ENCODE data around the gene JMJD8.

JMJD8 gene

DNA sequence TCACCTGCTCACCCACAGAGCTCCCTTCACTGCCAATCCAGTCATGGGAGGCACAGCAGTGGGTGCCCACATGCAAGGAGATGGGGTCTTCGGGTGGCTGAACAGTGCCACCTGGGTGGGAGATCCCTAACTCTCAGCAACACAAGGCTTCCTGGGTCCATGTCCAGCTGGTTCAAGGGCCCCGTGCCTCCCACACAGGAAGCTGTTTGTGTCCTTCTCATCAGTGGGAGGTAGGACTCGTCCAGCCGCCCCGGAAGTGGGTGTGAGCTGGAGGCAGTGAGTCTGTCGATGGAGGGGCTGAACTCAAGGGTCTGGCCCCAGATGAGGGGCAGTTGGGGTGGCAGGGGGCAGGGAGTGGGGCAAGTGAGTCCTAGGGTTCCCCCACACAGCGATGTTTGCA is 19.9 kb upstream of the JMJD8 start:
- no peaks in the 10 kb centered on the region for H3K9me3 ChIP-seq (ENCODE audit: control insufficient read depth, low read length)
- no peak overlapping the region for H3K9ac ChIP-seq (ENCODE audit: low read length)
- no peaks in the 10 kb centered on the region for H3K36me3 ChIP-seq (ENCODE audit: control insufficient read depth, insufficient read depth, low read length)
- no peak overlapping the region for H3K4me3 ChIP-seq (ENCODE audit: low read length)
- H3K27me3 ChIP-seq (ENCODE audit: control insufficient read depth, insufficient read depth, low read length) = peaks cover 89% of the 10 kb centered on the region
- H3K4me1 ChIP-seq (ENCODE audit: control insufficient read depth, insufficient read depth, low read length) = peaks cover 4% of the 10 kb centered on the region

- peaks cover 4% of the 10 kb centered on the region for H3K4me1 ChIP-seq (ENCODE audit: control insufficient read depth, insufficient read depth, low read length)
- no peak overlapping the region for H3K9ac ChIP-seq (ENCODE audit: low read length)
- no peak overlapping the region for H3K4me3 ChIP-seq (ENCODE audit: low read length)
- no peaks in the 10 kb centered on the region for H3K9me3 ChIP-seq (ENCODE audit: control insufficient read depth, low read length)
- H3K27me3 ChIP-seq (ENCODE audit: control insufficient read depth, insufficient read depth, low read length) = peaks cover 84% of the 10 kb centered on the region
- H3K36me3 ChIP-seq (ENCODE audit: control insufficient read depth, insufficient read depth, low read length) = no peaks in the 10 kb centered on the region
These were observed 19.3 kb upstream of the JMJD8 start for GRCh38 chr16:703406-703805.

- Histone ChIP-seq H3K4me3 (ENCODE audit: low read length) (no peak overlapping the region), H3K4me1 (ENCODE audit: control insufficient read depth, insufficient read depth, low read length) (peaks cover 4% of the 10 kb centered on the region), H3K36me3 (ENCODE audit: control insufficient read depth, insufficient read depth, low read length) (no peaks in the 10 kb centered on the region), H3K27me3 (ENCODE audit: control insufficient read depth, insufficient read depth, low read length) (peaks cover 75% of the 10 kb centered on the region), H3K9ac (ENCODE audit: low read length) (no peak overlapping the region), H3K9me3 (ENCODE audit: control insufficient read depth, low read length) (no peaks in the 10 kb centered on the region)
These were observed 18.2 kb upstream of the JMJD8 start for GRCh38 chr16:702341-702740.

GRCh38 chr16:700684-701584 is 16.8 kb upstream of the JMJD8 start:
- Histone ChIP-seq H3K9me3 (ENCODE audit: control insufficient read depth, low read length) (no peaks in the 10 kb centered on the region), H3K4me1 (ENCODE audit: control insufficient read depth, insufficient read depth, low read length) (peaks cover 4% of the 10 kb centered on the region), H3K27me3 (ENCODE audit: control insufficient read depth, insufficient read depth, low read length) (peaks cover 65% of the 10 kb centered on the region), H3K4me3 (ENCODE audit: low read length) (no peak overlapping the region), H3K36me3 (ENCODE audit: control insufficient read depth, insufficient read depth, low read length) (no peaks in the 10 kb centered on the region), H3K9ac (ENCODE audit: low read length) (no peak overlapping the region)

DNA sequence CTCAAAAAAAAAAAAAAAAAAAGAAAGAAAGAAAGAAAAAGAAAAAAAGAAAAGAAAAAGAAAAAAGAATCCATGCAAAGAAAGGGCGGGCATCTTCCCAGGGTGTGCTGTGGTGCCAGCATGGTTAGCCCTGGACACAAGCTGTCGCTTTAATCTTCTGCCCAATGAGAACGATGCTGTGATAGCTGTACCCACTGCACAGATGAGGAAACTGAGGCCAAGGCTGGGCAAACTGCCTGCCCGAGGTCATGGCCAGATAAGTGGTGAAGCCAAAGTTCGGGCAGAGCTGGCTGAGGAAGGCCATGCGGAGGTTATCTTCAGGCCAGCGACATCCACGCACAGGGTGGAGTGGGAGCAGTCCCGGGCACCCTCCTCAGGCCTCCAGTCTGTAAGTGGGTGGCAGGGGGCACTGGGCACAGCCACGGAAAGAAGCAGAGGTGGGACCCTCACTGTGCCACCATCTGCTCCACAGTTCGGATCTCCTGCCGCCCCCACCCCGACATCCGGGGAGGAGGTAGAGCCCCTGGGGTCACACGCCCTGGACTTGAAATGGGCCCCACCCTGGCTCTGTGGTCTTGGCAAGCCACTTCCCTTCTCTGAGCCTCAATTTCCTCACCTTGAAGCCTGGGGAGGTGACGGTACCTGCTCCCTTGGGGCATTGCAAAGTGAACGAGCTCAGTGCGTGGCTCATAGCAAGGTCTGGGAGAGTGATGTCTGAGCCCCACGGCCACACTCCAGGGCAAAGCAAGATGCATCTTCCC is 15.0 kb upstream of the JMJD8 start:
- H3K4me3 ChIP-seq (ENCODE audit: low read length) = no peak overlapping the region

GRCh38 chr16:695355-696089 is 11.4 kb upstream of the JMJD8 start:
- Histone ChIP-seq H3K9me3 (ENCODE audit: control insufficient read depth, low read length) (no peaks in the 10 kb centered on the region), H3K4me3 (ENCODE audit: low read length) (no peak overlapping the region), H3K27me3 (ENCODE audit: control insufficient read depth, insufficient read depth, low read length) (peaks cover 59% of the 10 kb centered on the region), H3K36me3 (ENCODE audit: control insufficient read depth, insufficient read depth, low read length) (no peaks in the 10 kb centered on the region), H3K4me1 (ENCODE audit: control insufficient read depth, insufficient read depth, low read length) (peaks cover 19% of the 10 kb centered on the region), H3K9ac (ENCODE audit: low read length) (no peak overlapping the region)

More for the DNA sequence above, 15.0 kb upstream of the JMJD8 start:
- Histone ChIP-seq H3K36me3 (ENCODE audit: control insufficient read depth, insufficient read depth, low read length) (no peaks in the 10 kb centered on the region), H3K27me3 (ENCODE audit: control insufficient read depth, insufficient read depth, low read length) (peaks cover 71% of the 10 kb centered on the region), H3K9me3 (ENCODE audit: control insufficient read depth, low read length) (no peaks in the 10 kb centered on the region), H3K4me1 (ENCODE audit: control insufficient read depth, insufficient read depth, low read length) (peaks cover 16% of the 10 kb centered on the region), H3K9ac (ENCODE audit: low read length) (no peak overlapping the region)

- peaks cover 53% of the 10 kb centered on the region for H3K27me3 ChIP-seq (ENCODE audit: control insufficient read depth, insufficient read depth, low read length)
- H3K4me1 ChIP-seq (ENCODE audit: control insufficient read depth, insufficient read depth, low read length) = peaks cover 22% of the 10 kb centered on the region
- H3K36me3 ChIP-seq (ENCODE audit: control insufficient read depth, insufficient read depth, low read length) = no peaks in the 10 kb centered on the region
- H3K4me3 ChIP-seq (ENCODE audit: low read length) = no peak overlapping the region
- H3K9ac ChIP-seq (ENCODE audit: low read length) = no peak overlapping the region
- no peaks in the 10 kb centered on the region for H3K9me3 ChIP-seq (ENCODE audit: control insufficient read depth, low read length)
These were observed 10.8 kb upstream of the JMJD8 start for GRCh38 chr16:694863-695354.

DNA sequence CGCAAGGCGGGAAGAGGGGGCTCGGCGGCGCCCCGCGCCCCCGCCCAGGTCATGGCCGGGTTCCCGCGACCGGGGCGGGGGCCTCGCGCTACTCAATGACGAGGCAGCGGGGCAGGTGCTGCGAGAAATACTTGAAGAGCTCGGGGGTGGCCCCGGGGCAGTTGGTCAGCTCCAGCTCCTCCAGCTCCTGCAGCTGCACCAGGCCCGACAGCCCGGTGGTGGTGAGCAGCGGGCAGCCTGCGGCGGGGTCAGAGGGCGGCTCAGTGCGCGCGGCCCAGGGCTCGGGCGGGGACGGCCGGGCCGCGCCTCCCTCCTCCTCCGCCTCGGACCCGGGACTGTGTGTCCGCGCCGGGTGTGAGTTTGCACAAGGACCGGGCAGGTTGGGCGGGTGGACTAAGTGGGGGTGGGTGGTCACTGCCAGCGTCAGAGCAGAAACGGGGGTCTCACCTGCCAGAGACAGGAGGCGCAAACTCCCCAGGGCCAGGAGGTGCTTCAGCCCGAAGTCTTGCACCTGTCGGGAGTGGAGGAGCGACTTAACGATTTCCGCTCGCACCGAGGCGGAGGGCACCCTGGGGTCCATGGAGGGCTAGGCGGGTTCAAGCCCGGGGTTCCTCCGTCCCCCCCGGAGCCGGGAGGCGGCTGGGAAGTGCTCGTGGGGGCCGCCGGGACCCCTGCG is 10.2 kb upstream of the JMJD8 start:
- H3K9me3 ChIP-seq (ENCODE audit: control insufficient read depth, low read length) = no peaks in the 10 kb centered on the region
- H3K27me3 ChIP-seq (ENCODE audit: control insufficient read depth, insufficient read depth, low read length) = peaks cover 47% of the 10 kb centered on the region
- H3K4me1 ChIP-seq (ENCODE audit: control insufficient read depth, insufficient read depth, low read length) = peaks cover 28% of the 10 kb centered on the region
- H3K4me3 ChIP-seq (ENCODE audit: low read length) = no peak overlapping the region
- no peaks in the 10 kb centered on the region for H3K36me3 ChIP-seq (ENCODE audit: control insufficient read depth, insufficient read depth, low read length)
- H3K9ac ChIP-seq (ENCODE audit: low read length) = no peak overlapping the region

GRCh38 chr16:693766-694165 is 9.6 kb upstream of the JMJD8 start:
- Histone ChIP-seq H3K9ac (ENCODE audit: low read length) (no peak overlapping the region), H3K9me3 (ENCODE audit: control insufficient read depth, low read length) (no peaks in the 10 kb centered on the region), H3K4me1 (ENCODE audit: control insufficient read depth, insufficient read depth, low read length) (peaks cover 33% of the 10 kb centered on the region), H3K27me3 (ENCODE audit: control insufficient read depth, insufficient read depth, low read length) (peaks cover 42% of the 10 kb centered on the region), H3K4me3 (ENCODE audit: low read length) (no peak overlapping the region), H3K36me3 (ENCODE audit: control insufficient read depth, insufficient read depth, low read length) (no peaks in the 10 kb centered on the region)

DNA sequence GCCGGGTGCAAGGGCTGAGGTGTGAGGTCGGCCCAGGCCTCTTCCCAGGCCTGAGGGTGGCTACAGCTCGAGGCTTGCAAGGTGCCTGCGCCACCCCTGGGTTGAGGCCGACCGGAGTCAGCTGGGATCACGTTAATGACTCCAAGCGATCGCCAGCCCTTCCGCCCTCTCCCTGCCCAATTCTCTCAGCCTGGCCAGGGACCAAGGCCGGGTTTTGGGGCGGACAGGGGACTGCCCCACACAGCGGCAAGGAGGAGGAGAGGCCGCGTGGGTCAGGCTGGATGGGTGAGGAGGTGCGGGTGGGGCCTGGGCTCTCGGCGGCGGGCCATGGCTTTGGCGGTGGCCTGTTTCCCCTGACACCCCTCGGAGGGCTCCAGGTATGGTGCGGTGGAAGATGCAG is 9.2 kb upstream of the JMJD8 start:
- peaks cover 42% of the 10 kb centered on the region for H3K27me3 ChIP-seq (ENCODE audit: control insufficient read depth, insufficient read depth, low read length)
- H3K4me1 ChIP-seq (ENCODE audit: control insufficient read depth, insufficient read depth, low read length) = peaks cover 33% of the 10 kb centered on the region
- H3K9ac ChIP-seq (ENCODE audit: low read length) = no peak overlapping the region
- no peak overlapping the region for H3K4me3 ChIP-seq (ENCODE audit: low read length)
- H3K36me3 ChIP-seq (ENCODE audit: control insufficient read depth, insufficient read depth, low read length) = no peaks in the 10 kb centered on the region
- no peaks in the 10 kb centered on the region for H3K9me3 ChIP-seq (ENCODE audit: control insufficient read depth, low read length)

DNA sequence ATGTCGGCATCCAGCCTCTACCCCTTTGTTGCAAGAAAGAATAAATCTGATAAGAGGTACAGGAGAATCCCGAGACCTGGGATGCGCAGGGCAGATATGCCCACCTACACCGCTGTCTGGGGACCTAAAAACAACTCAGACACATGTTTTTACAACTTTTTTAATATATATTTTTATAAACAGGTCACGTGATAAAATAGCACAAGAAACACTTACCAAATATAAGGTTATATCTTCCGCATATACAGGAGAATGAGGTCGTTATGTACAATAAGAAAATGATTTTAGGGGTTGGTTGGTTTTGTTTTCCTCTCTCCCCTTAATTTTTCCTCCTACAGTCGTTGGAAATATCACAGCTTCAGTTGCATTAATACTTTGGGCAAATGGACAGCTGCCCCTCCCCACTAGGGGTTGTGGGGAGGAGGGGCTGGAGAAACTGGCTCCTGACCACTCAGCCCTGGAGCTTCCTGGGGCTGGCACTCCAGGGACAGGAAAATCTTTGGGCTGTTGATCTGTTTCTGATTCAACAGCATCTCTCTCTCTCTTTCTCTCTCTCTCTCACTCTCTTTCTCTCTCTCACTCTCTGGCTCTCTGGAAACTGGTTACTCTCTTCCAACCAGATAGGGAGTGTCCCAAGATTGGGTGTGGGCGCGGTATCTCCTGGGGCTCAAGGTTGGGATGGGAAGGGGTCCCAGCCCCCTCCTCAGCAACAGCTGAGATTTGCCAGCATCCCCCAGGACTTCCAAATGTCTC is 8.4 kb upstream of the JMJD8 start:
- Histone ChIP-seq H3K4me1 (ENCODE audit: control insufficient read depth, insufficient read depth, low read length) (peaks cover 33% of the 10 kb centered on the region), H3K9me3 (ENCODE audit: control insufficient read depth, low read length) (no peaks in the 10 kb centered on the region), H3K4me3 (ENCODE audit: low read length) (no peak overlapping the region), H3K36me3 (ENCODE audit: control insufficient read depth, insufficient read depth, low read length) (no peaks in the 10 kb centered on the region), H3K27me3 (ENCODE audit: control insufficient read depth, insufficient read depth, low read length) (peaks cover 42% of the 10 kb centered on the region), H3K9ac (ENCODE audit: low read length) (no peak overlapping the region)

Data from mucosa of stomach (tissue), 1 donor.